Fibroblast of pulmonary artery (primary cell): ENCODE results near the gene POPDC3.

Experiments used
- DNase-seq: peaks from one replicate; pipeline ENCODE4 v3.0.0-alpha.2; 2010; ENCODE audit warnings: low read depth
- H3K4me3 ChIP-seq: replicated peaks from 2 replicates; pipeline ENCODE4 v1.5.1; 2011; ENCODE audit warnings: low read depth, mild to moderate bottlenecking, control low read depth, low read length, moderate library complexity
- TF ChIP-seq, protein P1 (sequence below): IDR thresholded peaks from 2 replicates; pipeline ENCODE4 v1.5.1; 2011; ENCODE audit warnings: mild to moderate bottlenecking, control low read depth, low read length, inconsistent platforms; ENCODE audit errors: missing control alignments

The POPDC3 gene

DNA sequence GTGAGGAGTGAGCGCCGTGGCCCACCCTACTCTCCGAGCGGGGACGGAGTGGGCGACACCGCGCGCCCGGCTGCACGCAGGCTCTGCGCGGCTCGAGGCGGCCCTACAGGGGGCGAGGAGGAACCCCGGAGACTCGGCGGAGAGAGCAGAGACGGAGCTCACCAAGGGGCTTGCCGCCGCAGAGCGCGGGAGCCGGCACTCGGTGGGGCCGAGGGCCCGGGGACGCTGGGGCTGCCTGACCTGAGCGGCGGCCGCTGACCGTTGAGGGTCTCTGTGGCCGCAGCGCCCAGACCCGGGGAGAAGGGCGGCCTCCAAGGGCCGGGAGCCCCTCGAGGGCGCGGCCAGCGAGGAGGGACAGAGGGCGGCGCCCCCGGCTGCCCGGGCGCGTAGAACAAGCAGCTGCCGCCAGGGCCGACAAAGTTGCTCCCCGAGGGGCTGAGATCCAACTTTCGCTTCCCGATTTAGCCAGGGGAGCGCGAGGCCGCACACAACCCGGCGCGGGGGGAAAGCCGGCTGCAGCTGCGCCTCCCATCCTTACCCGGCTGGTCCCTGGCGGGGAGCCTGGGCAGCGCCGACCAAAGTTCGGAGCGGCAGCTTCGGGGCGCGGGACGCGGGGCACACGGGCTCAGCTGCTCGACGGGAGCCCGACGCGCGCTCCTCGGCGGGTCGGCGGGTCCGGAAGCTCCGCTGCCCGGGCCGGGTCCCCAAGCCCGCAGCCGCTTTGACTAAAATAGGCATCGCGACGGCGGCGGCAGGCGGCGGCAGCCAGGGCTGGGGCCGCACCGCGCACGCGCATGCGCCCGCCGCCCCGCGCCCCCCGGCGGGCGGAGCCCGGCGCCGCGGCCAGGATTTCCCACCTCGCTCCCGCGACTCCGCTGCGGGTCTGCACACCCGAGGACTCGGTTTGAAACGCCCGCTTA is 43.1 kb downstream of the POPDC3 start:
- H3K4me3 ChIP-seq, result peak overlapping the region; percentile 71
- DNase-seq, result peak; percentile 58
- TF ChIP-seq, protein P1, sequence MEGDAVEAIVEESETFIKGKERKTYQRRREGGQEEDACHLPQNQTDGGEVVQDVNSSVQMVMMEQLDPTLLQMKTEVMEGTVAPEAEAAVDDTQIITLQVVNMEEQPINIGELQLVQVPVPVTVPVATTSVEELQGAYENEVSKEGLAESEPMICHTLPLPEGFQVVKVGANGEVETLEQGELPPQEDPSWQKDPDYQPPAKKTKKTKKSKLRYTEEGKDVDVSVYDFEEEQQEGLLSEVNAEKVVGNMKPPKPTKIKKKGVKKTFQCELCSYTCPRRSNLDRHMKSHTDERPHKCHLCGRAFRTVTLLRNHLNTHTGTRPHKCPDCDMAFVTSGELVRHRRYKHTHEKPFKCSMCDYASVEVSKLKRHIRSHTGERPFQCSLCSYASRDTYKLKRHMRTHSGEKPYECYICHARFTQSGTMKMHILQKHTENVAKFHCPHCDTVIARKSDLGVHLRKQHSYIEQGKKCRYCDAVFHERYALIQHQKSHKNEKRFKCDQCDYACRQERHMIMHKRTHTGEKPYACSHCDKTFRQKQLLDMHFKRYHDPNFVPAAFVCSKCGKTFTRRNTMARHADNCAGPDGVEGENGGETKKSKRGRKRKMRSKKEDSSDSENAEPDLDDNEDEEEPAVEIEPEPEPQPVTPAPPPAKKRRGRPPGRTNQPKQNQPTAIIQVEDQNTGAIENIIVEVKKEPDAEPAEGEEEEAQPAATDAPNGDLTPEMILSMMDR, result no peak

DNA sequence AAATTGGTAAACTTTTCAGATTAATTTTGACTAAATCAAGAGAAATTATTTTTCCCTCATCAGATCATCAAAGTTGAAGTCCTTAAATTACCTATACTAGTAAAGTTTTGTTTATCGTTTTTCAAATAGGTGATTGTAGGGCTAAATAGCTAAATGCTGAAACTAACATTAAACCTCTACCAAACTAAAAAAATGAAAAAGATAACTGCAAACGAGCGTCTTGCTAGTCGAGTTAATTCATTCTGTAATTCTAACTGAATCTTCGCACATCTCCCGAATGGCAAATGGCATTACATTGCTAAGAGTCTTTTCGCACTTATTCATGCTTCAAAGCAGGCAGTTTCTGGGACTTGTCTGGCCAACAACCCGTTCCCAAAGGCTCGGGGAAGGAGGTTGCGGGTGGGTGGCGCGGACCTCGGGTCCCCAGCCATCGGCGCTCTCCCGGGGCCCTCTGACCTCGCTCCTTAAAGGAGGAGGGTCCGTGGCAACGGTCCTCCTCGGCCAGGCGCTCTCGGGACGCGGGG is 43.8 kb downstream of the POPDC3 start:
- peak overlapping the region; percentile 71 for H3K4me3 ChIP-seq
- peak; percentile 27 for DNase-seq
- TF ChIP-seq, protein P1, result no peak

DNA sequence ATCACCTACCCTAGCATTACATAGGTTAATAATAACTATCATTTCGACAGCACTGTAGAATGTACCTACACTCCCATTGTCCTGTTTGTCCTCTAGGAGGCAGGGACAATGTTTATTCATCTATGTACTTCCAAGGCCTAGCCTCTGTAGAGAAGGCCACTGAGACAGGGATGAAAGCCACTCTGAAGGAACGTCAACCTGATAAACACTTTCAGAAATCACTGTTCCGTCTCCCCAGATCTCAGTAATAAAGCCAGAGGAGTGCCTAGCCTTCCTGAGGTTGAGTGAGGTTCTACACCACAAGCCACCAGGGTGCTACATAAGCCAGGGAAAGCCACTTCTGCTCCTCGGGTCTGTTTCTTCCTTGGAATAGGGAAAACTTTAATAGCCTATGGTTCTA is 44.8 kb downstream of the POPDC3 start:
- TF ChIP-seq, protein P1, result peak; percentile 30
- H3K4me3 ChIP-seq, result no peak overlapping the region
- DNase-seq, result peak; percentile 23

DNA sequence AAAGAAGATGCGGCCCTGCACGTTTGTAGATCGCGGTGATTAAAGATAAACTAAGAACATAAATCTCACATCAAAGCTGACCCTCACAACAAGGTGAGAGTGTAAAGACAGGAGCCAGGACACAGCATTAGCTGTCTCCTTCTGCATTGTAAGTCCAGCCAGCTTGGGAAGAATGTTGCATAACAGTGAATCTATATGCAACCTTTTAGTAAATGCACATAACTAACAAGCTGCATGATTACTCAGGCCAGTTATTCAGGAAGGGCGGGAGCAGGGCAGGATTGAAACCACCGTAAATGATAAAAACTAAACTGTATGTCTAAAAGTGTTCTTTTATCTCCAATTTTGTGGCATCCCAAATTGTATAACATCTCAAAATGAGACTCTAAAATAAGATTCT is 57.1 kb downstream of the POPDC3 start:
- TF ChIP-seq, protein P1, result no peak
- DNase-seq, result no peak

DNA sequence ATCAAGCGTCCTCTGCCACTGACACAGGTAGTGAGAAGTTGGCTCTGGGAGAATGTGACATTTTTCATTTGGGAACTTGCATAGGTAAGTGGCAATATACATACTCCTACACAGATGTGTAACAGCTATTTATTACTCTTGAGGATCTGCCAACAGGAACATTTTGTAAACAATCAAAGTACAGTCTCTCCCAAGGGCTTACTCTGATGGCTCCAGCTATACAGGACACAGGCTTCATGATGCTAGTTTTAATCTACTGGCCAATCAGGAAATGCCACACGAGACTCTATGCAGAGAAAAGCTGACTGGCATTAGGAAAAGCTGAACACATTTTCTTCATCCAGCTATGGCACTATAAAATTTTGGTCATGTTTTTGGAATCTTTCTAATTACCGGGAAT is 57.8 kb downstream of the POPDC3 start:
- DNase-seq, result no peak
- no peak overlapping the region for H3K4me3 ChIP-seq
- TF ChIP-seq, protein P1, result no peak

More for the DNA sequence above, 57.1 kb downstream of the POPDC3 start:
- no peak overlapping the region for H3K4me3 ChIP-seq

DNA sequence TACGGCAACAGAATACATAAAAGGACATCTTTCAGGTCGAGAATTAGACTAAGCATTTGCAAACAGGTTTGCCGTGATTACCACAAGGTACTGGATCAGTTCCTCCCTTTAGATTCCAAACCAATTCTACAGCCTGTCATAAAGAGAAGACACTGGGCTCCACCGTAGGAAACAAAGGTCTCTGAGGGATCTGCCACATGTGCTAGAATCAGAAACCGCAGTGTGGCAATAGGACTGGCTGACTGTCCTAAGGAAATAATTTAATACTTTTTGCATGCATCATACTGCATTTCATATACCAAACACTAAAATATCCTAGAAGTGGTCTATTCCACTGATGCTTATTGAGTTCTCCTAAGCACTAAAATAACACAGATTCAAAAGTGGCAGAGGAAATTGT is 59.2 kb downstream of the POPDC3 start:
- DNase-seq, result no peak
- TF ChIP-seq, protein P1, result no peak
- H3K4me3 ChIP-seq, result no peak overlapping the region

DNA sequence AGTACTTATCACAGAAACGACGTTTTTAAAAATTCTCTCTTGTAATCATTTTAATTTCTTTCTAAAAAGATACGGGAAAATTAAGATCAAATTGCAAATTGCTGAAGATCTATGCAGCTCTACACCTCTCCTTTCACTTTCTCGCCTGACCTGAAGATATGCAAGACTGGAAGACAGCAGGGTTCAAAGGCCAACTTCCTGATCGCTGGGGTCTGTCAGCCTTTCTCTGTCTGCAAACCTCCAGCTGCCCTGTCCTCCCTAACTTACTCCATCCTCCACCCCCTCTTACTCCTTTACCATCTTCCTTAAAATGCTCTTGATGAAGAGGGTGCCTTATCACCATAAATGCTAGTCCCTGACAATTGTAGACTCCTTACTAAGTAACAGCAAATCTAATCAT is 63.7 kb downstream of the POPDC3 start:
- no peak for DNase-seq
- H3K4me3 ChIP-seq, result no peak overlapping the region
- TF ChIP-seq, protein P1, result no peak
